Memory B cell (primary cell): ENCODE results near the gene MYLK4.
"Not testable (repeated sequence)": the region's sequence is repeated elsewhere in the genome, so short reads cannot be mapped to it uniquely, and the experiment has no call there.

Experiments
- ATAC-seq: fragments of 150-1000 bp; cut with Tn5 transposase; 2 replicates; pipeline ENCODE4 v1.10.0; 2021; ENCODE audit warnings: low read depth, mild to moderate bottlenecking, moderate library complexity
- DNase-seq, 2 donors: peaks; one replicate each; pipeline ENCODE4 v3.0.0; 2022; ENCODE audit warnings: low spot score in 2 of 2
- H3K27ac Mint-ChIP-seq: one replicate; pipeline ENCODE4 v1.8.0; 2022; ENCODE audit warnings: mild to moderate bottlenecking, moderate library complexity, mixed read lengths
- H3K27me3 Mint-ChIP-seq: one replicate; pipeline ENCODE4 v1.8.0; 2022; ENCODE audit warnings: mixed read lengths
- H3K36me3 Mint-ChIP-seq: one replicate; pipeline ENCODE4 v1.8.0; 2022; ENCODE audit warnings: mild to moderate bottlenecking, mixed read lengths
- H3K4me1 Mint-ChIP-seq: one replicate; pipeline ENCODE4 v1.8.0; 2022; ENCODE audit warnings: mixed read lengths
- H3K4me3 Mint-ChIP-seq: one replicate; pipeline ENCODE4 v1.8.0; 2022; ENCODE audit warnings: mild to moderate bottlenecking, moderate library complexity, mixed read lengths
- H3K9me3 Mint-ChIP-seq: one replicate; pipeline ENCODE4 v1.8.0; 2022; ENCODE audit warnings: mixed read lengths

MYLK4 gene

GRCh38 chr6:2767657-2768524, 17.2 kb upstream of the MYLK4 start:
- Mint-ChIP-seq H3K4me3 (peak overlapping the region; percentile 78), H3K27ac (peak overlapping the region; percentile 28), H3K36me3 (peaks cover 8% of the 10 kb centered on the region), H3K27me3 (no peaks in the 10 kb centered on the region), H3K4me1 (peaks cover 19% of the 10 kb centered on the region), H3K9me3 (no peaks in the 10 kb centered on the region)
- DNase-seq (no peak), ATAC-seq (no peak)

- H3K36me3 Mint-ChIP-seq = peaks cover 5% of the 10 kb centered on the region
- H3K9me3 Mint-ChIP-seq = no peaks in the 10 kb centered on the region
Measured at GRCh38 chr6:2766767-2767656, 16.3 kb upstream of the MYLK4 start.

DNA sequence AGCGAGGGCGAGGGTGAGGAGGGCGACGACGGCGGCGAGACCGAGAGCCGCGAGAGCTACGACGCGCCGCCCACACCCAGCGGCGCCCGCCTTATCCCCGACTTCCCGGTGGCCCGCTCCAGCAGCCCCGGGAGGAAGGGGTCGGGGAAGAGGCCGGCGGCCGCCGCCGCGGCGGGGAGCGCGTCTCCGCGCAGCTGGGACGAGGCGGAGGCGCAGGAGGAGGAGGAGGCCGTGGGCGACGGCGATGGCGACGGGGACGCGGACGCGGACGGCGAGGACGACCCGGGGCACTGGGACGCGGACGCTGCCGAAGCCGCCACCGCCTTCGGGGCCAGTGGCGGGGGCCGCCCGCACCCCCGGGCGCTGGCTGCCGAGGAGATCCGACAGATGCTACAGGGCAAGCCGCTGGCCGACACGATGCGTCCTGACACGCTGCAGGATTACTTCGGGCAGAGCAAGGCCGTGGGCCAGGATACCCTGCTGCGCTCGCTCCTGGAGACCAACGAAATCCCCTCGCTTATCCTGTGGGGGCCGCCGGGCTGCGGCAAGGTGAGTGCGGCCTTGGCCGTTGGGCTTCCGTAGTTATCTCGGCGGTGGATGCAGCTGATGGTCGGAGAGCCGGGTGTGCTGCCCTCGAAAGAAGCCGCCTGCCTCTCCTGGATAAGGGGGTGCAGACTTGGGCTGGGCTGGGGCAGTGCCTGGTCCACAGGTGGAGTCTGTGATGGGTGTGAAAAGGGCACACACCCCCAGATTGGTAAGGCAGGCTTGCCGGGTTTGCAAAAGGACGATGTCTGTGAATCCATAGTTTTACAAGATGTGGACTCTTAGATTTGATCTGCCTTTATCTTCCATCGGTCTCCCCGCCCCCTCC, 15.4 kb upstream of the MYLK4 start:
- DNase-seq = peak in 1 of 2 donors; percentile 21
- H3K4me1 Mint-ChIP-seq = peaks cover 16% of the 10 kb centered on the region

More at GRCh38 chr6:2766767-2767656, 16.3 kb upstream of the MYLK4 start:
- DNase-seq = no peak
- Mint-ChIP-seq H3K27ac (peak overlapping the region; percentile 58), H3K4me3 (peak overlapping the region; percentile 92), H3K4me1 (peaks cover 16% of the 10 kb centered on the region), H3K27me3 (no peaks in the 10 kb centered on the region)
- ATAC-seq = no peak

GRCh38 chr6:2765166-2765895, 14.6 kb upstream of the MYLK4 start, which contains the start of gene WRNIP1:
TSS of gene WRNIP1 (plus strand) at chr6:2765393. CDS start at chr6:2765623, 230 bp downstream.
- peaks cover 16% of the 10 kb centered on the region for H3K4me1 Mint-ChIP-seq
- ATAC-seq (peak; percentile 83), DNase-seq (peak; percentile 88 to 93)
- peaks cover 3% of the 10 kb centered on the region for H3K36me3 Mint-ChIP-seq
- H3K27me3 Mint-ChIP-seq = no peaks in the 10 kb centered on the region
- no peaks in the 10 kb centered on the region for H3K9me3 Mint-ChIP-seq
- H3K4me3 Mint-ChIP-seq = peak within 1 kb of the TSS; percentile 92
- peak within 1 kb of the TSS; percentile 98 for H3K27ac Mint-ChIP-seq

More for the DNA sequence above, 15.4 kb upstream of the MYLK4 start:
- ATAC-seq = no peak
- Mint-ChIP-seq H3K9me3 (no peaks in the 10 kb centered on the region), H3K4me3 (peak overlapping the region; percentile 92), H3K36me3 (peaks cover 5% of the 10 kb centered on the region), H3K27ac (peak overlapping the region; percentile 58), H3K27me3 (no peaks in the 10 kb centered on the region)

GRCh38 chr6:2764610-2765165, 14.0 kb upstream of the MYLK4 start:
- peaks cover 16% of the 10 kb centered on the region for H3K4me1 Mint-ChIP-seq
- peak overlapping the region; percentile 98 for H3K27ac Mint-ChIP-seq
- DNase-seq (no peak), ATAC-seq (peak; percentile 60)
- peak overlapping the region; percentile 92 for H3K4me3 Mint-ChIP-seq
- no peaks in the 10 kb centered on the region for H3K9me3 Mint-ChIP-seq
- no peaks in the 10 kb centered on the region for H3K36me3 Mint-ChIP-seq
- no peaks in the 10 kb centered on the region for H3K27me3 Mint-ChIP-seq

GRCh38 chr6:2763876-2764540, 13.3 kb upstream of the MYLK4 start:
- H3K27me3 Mint-ChIP-seq = no peaks in the 10 kb centered on the region
- H3K9me3 Mint-ChIP-seq = no peaks in the 10 kb centered on the region
- no peak for DNase-seq
- peak overlapping the region; percentile 92 for H3K4me3 Mint-ChIP-seq
- H3K27ac Mint-ChIP-seq = peak overlapping the region; percentile 98
- H3K36me3 Mint-ChIP-seq = no peaks in the 10 kb centered on the region
- H3K4me1 Mint-ChIP-seq = peaks cover 16% of the 10 kb centered on the region
- ATAC-seq = no peak

- no peaks in the 10 kb centered on the region for H3K9me3 Mint-ChIP-seq
- no peaks in the 10 kb centered on the region for H3K27me3 Mint-ChIP-seq
- H3K36me3 Mint-ChIP-seq = no peaks in the 10 kb centered on the region
- H3K4me3 Mint-ChIP-seq = no peak overlapping the region
- no peak for ATAC-seq
- DNase-seq = no peak
- peaks cover 13% of the 10 kb centered on the region for H3K4me1 Mint-ChIP-seq
- no peak overlapping the region for H3K27ac Mint-ChIP-seq
Measured at GRCh38 chr6:2763345-2763841, 12.7 kb upstream of the MYLK4 start.

DNA sequence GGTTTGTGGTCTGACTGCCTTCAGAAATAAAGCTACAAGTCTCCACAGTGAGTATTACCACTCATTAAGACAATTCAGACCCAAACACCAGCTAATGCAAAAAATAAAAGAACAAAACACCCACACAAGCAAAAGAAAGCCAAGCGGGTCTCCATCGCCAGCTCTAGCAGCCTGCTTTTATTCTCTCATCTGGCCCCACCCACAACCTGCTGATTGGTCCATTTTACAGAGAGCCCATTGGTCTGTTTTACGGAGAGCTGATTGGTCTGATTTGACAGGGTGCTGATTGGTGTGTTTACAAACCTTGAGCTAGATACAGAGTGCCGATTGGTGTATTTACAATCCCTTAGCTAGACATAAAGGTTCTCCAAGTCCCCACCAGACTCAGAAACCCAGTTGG, 12.1 kb upstream of the MYLK4 start:
- not testable (repeated sequence) for H3K4me1 Mint-ChIP-seq, DNase-seq, H3K36me3 Mint-ChIP-seq, H3K27me3 Mint-ChIP-seq, H3K4me3 Mint-ChIP-seq, ATAC-seq, H3K9me3 Mint-ChIP-seq, H3K27ac Mint-ChIP-seq

GRCh38 chr6:2760882-2761842, 10.4 kb upstream of the MYLK4 start:
- Mint-ChIP-seq H3K4me1 (no peaks in the 10 kb centered on the region), H3K9me3 (no peaks in the 10 kb centered on the region), H3K27me3 (no peaks in the 10 kb centered on the region), H3K36me3 (no peaks in the 10 kb centered on the region), H3K27ac (no peak overlapping the region), H3K4me3 (no peak overlapping the region)
- DNase-seq (no peak), ATAC-seq (no peak)

DNA sequence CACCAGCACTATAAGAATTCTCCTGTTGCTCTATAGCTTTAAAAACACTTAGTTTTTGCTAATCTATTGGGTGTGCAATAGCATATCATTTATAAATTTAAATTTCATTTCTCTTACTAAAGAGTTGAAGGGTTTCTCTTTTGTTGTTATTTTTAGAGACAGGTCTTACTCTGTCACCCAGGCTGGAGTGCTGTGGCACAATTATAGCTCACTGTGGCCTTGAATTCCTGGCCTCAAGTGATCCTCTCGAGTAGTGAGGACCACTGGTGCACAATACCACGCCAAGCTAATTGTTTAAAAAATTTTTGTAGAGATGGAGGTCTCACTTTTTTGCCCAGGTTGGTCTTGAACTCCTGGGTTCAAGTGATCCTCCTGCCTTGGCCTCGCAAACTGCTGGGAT, 8.3 kb upstream of the MYLK4 start:
- DNase-seq (no peak), ATAC-seq (no peak)
- Mint-ChIP-seq H3K27ac (no peak overlapping the region), H3K4me1 (no peaks in the 10 kb centered on the region), H3K9me3 (no peaks in the 10 kb centered on the region), H3K36me3 (no peaks in the 10 kb centered on the region), H3K27me3 (no peaks in the 10 kb centered on the region), H3K4me3 (no peak overlapping the region)

- Mint-ChIP-seq H3K36me3 (peaks cover 2% of the 10 kb centered on the region), H3K27ac (no peak overlapping the region), H3K9me3 (peaks cover 2% of the 10 kb centered on the region), H3K4me1 (peaks cover 5% of the 10 kb centered on the region), H3K4me3 (no peak overlapping the region), H3K27me3 (peaks cover 2% of the 10 kb centered on the region)
- DNase-seq = no peak
- no peak for ATAC-seq
Measured at GRCh38 chr6:2756687-2757224, 6.0 kb upstream of the MYLK4 start.
